GM21619 (cell line): ENCODE measurements around the gene SLC1A6.
"Not testable (repeated sequence)": the region's sequence is repeated elsewhere in the genome, so short reads cannot be mapped to it uniquely, and the experiment has no call there.

Source experiments
- ATAC-seq: cut with Tn5 transposase; IDR thresholded peaks from one replicate; pipeline ENCODE4 v1.9.1; 2021; ENCODE audit not compliant: unreplicated experiment

The SLC1A6 gene

GRCh38 chr19:14959263-14959662, 20.4 kb downstream of the SLC1A6 start:
- ATAC-seq, result no peak

- ATAC-seq, result no peak
These were observed 22.2 kb downstream of the SLC1A6 start for GRCh38 chr19:14957464-14957863.

- ATAC-seq, result no peak
These were observed 25.5 kb downstream of the SLC1A6 start for GRCh38 chr19:14954071-14954655.

- no peak for ATAC-seq
These were observed 26.9 kb downstream of the SLC1A6 start for GRCh38 chr19:14952767-14953166.

- ATAC-seq, result no peak
These were observed 29.2 kb downstream of the SLC1A6 start for GRCh38 chr19:14950421-14950820.

GRCh38 chr19:14949876-14950275, 29.8 kb downstream of the SLC1A6 start:
- ATAC-seq, result no peak

- ATAC-seq, result not testable (repeated sequence)
These were observed 30.3 kb downstream of the SLC1A6 start for GRCh38 chr19:14949413-14949812.

- ATAC-seq, result no peak
These were observed 35.2 kb downstream of the SLC1A6 start for GRCh38 chr19:14944456-14944855.

GRCh38 chr19:14943601-14944000, 36.1 kb downstream of the SLC1A6 start:
- ATAC-seq, result no peak

- no peak for ATAC-seq
These were observed 38.5 kb downstream of the SLC1A6 start, which contains the start of gene OR7C2 for GRCh38 chr19:14941189-14941588. OR7C2 (plus strand) TSS chr19:14941489; CDS start chr19:14941489, 0 bp downstream.

GRCh38 chr19:14940266-14940665, 39.4 kb downstream of the SLC1A6 start:
- no peak for ATAC-seq

GRCh38 chr19:14933506-14933905, 46.2 kb downstream of the SLC1A6 start:
- no peak for ATAC-seq

- ATAC-seq, result no peak
These were observed 62.8 kb downstream of the SLC1A6 start for GRCh38 chr19:14916848-14917247.

GRCh38 chr19:14915116-14915515, 64.5 kb downstream of the SLC1A6 start:
- no peak for ATAC-seq

GRCh38 chr19:14906711-14907110, 73.0 kb downstream of the SLC1A6 start:
- ATAC-seq, result no peak

- no peak for ATAC-seq
These were observed 77.9 kb downstream of the SLC1A6 start for GRCh38 chr19:14901675-14902260.
